NCI-H345 (cell line): ENCODE measurements around the gene MARF1.
"Not testable (repeated sequence)": the region's sequence is repeated elsewhere in the genome, so short reads cannot be mapped to it uniquely, and the experiment has no call there.

Experiments used
- DNase-seq: peaks from one replicate; lab custom pipeline; 2025; lab: John Stamatoyannopoulos, UW

MARF1 gene

GRCh38 chr16:15567823-15568222 lies 75.1 kb downstream of the MARF1 start:
- no peak for DNase-seq

GRCh38 chr16:15566095-15566494 lies 76.9 kb downstream of the MARF1 start:
- DNase-seq = no peak

GRCh38 chr16:15564604-15565339 lies 78.2 kb downstream of the MARF1 start:
- no peak for DNase-seq

GRCh38 chr16:15559176-15559575 lies 83.8 kb downstream of the MARF1 start:
- DNase-seq = no peak

GRCh38 chr16:15557258-15557657 lies 85.7 kb downstream of the MARF1 start:
- DNase-seq = no peak

- DNase-seq = no peak
Measured at GRCh38 chr16:15556130-15556529, 86.8 kb downstream of the MARF1 start.

- DNase-seq = no peak
Measured at GRCh38 chr16:15553313-15554088, 89.5 kb downstream of the MARF1 start.

- no peak for DNase-seq
Measured at GRCh38 chr16:15552507-15552906, 90.4 kb downstream of the MARF1 start.

GRCh38 chr16:15548482-15548891 lies 94.5 kb downstream of the MARF1 start:
- DNase-seq = no peak

- no peak for DNase-seq
Measured at GRCh38 chr16:15547768-15548096, 95.2 kb downstream of the MARF1 start.

- DNase-seq = not testable (repeated sequence)
Measured at GRCh38 chr16:15547072-15547767, 95.7 kb downstream of the MARF1 start.

GRCh38 chr16:15545544-15545943 lies 97.4 kb downstream of the MARF1 start:
- no peak for DNase-seq

- DNase-seq = no peak
Measured at GRCh38 chr16:15544405-15544804, 98.5 kb downstream of the MARF1 start.
